GM13977 (cell line): ENCODE measurements around the gene NR3C1.

Experiments used
- DNase-seq: peaks from one replicate; pipeline ENCODE4 v3.0.0; 2012; ENCODE audit warnings: low spot score
- CTCF ChIP-seq: IDR thresholded peaks from 2 replicates; pipeline ENCODE4 v1.5.1; 2012; ENCODE audit warnings: mild to moderate bottlenecking, control low read depth; ENCODE audit not compliant: insufficient read depth; ENCODE audit errors: extremely low read depth, missing control alignments
- in situ Hi-C: fragments of 300-500 bp; cut with MboI; formaldehyde crosslinking; loops from one replicate; pipeline ENCODE4 v1.12.0; 2022; ENCODE audit warnings: low sequenced_read_pairs, low pct_unique_long_range_greater_than_20kb, mixed read lengths, inconsistent platforms; ENCODE audit not compliant: unreplicated experiment

The NR3C1 gene

DNA sequence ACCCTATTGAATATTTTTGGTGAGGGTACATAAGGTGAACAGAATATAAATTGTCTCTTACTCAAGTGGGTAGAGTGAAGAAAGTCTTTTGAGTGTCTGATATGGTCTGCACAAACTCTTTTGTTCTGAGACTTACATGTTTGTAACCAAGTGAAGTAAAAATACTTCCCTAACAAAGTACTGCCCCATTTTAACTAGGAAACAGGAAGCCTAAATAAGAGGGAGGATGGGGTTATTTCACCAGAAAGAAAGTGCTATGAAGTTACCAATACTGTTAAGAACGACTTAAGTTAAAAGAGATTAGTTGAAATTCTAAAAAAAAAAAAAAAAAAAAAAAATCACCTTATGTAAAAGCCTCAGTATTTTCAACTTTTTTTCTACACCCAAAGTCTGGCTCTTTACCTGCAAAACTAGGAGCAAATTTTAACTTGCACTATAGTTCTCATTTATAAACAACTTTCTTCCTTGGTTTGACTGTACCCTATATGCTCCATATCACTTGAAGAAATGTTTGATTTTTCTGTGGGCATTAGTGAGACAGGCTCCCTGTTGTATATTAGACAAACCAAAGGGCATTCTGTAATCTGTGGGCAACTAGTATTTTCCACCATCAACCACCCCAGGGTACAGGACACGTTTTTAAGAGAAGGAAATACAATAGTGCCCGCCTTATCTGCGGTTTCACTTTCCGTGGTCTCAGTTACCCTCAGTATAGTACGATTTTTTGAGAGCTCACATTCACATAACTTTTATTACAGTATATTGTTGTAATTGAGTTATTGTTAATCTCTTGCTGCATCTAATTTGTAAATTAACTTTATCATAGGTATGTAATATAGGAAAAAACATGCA, 127.7 kb downstream of the NR3C1 start:
- in situ Hi-C loops, result no loop called here
- no peak for DNase-seq

GRCh38 chr5:143274952-143275351, 128.5 kb downstream of the NR3C1 start:
- TF ChIP-seq CTCF, result no peak
- in situ Hi-C loops, result no loop called here
- no peak for DNase-seq

More for the DNA sequence above, 127.7 kb downstream of the NR3C1 start:
- no peak for TF ChIP-seq CTCF

DNA sequence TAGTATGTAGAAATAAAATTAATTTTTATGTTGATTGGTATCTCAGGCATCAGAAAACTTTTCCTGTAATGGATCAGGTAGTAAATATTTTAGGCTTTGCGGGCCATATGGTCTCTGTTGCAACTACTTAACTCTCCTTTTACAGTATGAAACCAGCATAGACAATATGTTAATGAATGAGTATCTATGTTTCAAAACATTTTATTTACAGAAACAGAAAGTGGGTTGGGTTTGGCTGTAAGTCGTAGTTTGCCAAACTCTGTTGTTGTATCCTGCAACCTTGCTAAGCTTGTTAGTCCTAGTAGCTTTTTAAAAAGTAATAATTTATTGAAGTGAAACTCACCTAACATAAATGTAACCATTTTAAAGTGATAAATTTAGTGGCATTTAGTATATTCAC, 132.1 kb downstream of the NR3C1 start:
- no peak for TF ChIP-seq CTCF
- in situ Hi-C loops, result no loop called here
- DNase-seq, result no peak

DNA sequence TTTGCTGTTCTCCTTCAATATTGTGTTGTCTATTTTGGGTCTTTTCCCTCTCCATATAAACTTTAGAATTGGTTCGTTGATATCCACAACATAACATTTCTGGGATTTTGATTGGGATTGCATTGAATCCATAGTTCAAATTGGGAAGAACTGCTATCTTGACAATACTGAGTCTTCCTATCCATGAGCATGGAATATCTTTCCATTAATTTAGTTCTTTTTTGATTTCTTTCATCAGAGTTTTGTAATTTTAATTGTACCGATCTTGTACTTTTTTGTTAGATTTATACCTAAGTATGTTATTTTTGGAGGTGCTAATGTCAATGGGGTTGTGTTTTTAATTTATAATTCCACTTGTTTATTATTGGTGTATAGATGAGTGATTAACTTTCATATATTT, 135.1 kb downstream of the NR3C1 start:
- in situ Hi-C loops, result no loop called here
- no peak for TF ChIP-seq CTCF

DNA sequence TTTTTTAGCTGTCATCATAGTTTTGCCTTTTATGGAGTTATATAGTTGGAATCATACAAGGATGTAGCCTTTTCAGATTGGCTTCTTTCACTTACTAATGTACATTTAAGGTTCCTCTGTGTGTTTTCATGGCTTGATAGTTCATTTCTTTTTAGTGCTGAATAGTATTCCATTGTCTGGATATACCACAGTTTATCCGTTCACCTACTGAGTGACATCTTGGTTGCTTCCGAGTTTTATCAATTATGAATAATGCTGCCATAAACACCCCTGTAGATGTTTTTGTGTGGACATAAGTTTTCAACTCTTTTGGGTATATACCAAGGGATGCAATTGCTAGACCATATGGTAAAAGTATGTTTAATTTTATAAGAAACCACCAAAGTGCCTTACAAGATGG, 136.3 kb downstream of the NR3C1 start:
- no peak for TF ChIP-seq CTCF
- in situ Hi-C loops, result no loop called here
- DNase-seq, result no peak

More for the DNA sequence above, 135.1 kb downstream of the NR3C1 start:
- no peak for DNase-seq

- in situ Hi-C loops, result no loop called here
- DNase-seq, result no peak
- TF ChIP-seq CTCF, result no peak
These were observed 137.5 kb downstream of the NR3C1 start for GRCh38 chr5:143265995-143266394.
